GM19455 (cell line): ENCODE measurements around the gene OR2T10.
"Not testable (repeated sequence)": the region's sequence is repeated elsewhere in the genome, so short reads cannot be mapped to it uniquely, and the experiment has no call there.

Experiments used
- ATAC-seq: cut with Tn5 transposase; IDR thresholded peaks from one replicate; pipeline ENCODE4 v1.9.1; 2021; ENCODE audit not compliant: unreplicated experiment

OR2T10 gene, protein sequence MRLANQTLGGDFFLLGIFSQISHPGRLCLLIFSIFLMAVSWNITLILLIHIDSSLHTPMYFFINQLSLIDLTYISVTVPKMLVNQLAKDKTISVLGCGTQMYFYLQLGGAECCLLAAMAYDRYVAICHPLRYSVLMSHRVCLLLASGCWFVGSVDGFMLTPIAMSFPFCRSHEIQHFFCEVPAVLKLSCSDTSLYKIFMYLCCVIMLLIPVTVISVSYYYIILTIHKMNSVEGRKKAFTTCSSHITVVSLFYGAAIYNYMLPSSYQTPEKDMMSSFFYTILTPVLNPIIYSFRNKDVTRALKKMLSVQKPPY

GRCh38 chr1:248597589-248597988 lies at the start of gene OR2T10:
TSS of gene OR2T10 (minus strand) at chr1:248597700. CDS start at chr1:248593768, 3,932 bp downstream.
- no peak for ATAC-seq

GRCh38 chr1:248645178-248645577 lies 47.7 kb upstream of the OR2T10 start, which contains the start of gene OR2T35:
TSS of gene OR2T35 (minus strand) at chr1:248645278. CDS start at chr1:248639258, 6,020 bp downstream.
- ATAC-seq, result not testable (repeated sequence)

- ATAC-seq, result peak; percentile 68
Measured at GRCh38 chr1:248642971-248643651, 45.6 kb upstream of the OR2T10 start.

DNA sequence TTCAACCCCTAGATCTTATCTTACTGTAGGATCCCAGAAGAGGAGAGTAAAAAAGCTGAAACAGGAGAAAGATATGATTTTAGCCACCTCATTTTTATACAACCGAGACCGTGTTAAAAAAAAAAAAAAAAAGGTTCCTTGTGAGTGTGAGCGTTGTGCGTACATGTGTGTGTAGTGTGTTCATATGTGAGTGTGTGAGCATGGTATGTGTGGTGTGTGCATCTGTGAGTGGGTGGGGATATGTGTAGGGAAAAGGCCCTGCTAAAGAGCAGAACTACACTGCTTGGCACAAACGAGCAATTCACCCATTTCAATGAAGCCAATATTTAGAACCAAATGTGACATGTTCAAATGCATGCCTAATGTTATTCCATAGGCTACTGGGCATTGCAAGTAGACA lies 44.1 kb upstream of the OR2T10 start:
- not testable (repeated sequence) for ATAC-seq

DNA sequence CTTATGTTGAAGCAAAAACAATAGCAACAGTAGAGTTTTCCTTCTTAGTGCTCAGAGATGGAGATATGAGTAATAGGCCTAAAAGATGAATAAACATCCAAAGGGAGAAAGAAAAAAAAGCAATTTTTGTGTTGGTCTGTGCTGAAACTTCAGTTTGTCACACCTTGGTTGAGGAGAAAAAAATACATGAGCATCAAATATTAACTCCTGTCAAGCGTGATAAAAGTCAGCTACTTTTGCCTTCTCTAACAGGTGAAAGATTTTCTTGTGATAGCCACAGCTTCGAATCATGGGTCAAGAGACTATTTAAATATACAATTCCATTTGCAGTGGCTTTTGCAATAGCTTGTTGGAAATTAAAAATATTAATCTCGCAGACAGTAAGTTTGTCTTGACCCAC lies 43.4 kb upstream of the OR2T10 start:
- not testable (repeated sequence) for ATAC-seq

- peak; percentile 35 for ATAC-seq
Measured at GRCh38 chr1:248639652-248640051, 42.2 kb upstream of the OR2T10 start.

- not testable (repeated sequence) for ATAC-seq
Measured at GRCh38 chr1:248636612-248637011, 39.1 kb upstream of the OR2T10 start.

DNA sequence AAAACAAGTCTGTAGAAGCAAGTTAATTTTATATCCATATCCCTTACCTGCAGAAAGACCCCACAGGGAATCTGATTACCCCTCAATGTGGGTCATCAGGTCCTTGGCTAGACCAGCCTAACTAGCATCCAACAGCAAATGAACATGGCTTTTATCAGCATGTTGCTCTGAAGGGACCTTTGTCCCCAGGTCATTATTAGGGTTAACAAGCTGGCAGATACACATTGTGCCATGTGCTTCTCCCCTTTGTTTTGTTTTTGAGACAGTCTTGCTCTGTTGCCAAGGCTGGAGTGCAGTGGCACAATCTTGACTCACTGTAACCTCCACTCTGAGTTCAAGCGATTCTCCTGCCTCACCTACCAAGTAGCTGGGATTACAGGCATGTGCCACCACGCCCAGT lies 37.5 kb upstream of the OR2T10 start, which contains the start of gene OR2T11:
Gene OR2T11, minus strand, starts transcription at position 101 of the 400 bp plus-strand sequence. CDS start 7,963 bp downstream, outside the sequence.
- not testable (repeated sequence) for ATAC-seq

DNA sequence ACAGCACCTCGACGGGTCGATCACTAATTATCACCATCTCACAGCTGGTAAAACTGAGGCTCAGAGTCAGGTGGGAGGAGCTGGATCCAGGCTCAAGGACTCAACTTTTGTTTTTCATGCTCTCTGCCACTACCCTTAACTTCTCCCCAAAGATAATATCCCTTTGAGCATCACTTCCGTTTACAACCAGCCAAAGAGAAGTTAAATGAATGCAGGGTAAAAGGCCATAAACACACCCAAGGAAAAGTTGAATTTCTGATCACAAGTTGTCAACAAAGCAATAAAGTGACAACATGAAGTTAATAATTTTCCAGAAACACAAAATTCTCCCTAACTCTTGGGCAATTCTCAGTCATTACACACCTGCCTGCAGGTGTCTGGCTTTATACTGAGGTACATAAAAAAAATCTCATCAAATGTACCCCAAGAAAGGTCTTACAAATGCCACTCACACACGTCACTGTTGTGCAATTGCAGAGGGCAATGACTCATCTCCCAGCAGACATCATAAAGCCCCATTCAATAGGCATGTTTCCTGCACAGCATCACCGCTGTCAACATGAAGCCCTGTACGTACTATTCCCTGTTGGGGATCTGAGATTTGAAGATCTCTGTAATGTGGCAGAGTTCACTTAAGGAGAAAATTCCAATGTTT lies 34.0 kb upstream of the OR2T10 start:
- ATAC-seq, result no peak

DNA sequence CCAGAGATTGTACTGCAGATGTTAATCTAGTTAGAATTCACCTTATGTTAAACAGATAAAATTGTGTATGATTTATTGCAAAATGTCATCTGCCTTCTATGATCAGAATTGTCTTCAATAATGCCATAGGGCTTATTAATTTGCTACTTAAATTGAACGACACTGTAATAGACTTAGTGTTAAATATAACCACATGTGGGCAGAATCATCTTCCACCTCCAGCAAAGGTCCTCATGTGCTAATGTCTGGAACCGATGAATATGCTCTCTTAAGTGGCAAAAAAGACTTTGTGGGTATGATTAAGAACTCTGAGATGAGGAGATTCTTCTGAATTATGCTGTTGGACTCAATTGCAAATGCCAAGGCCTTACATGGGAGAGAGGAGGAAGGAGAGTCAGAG lies 33.1 kb upstream of the OR2T10 start:
- ATAC-seq, result no peak

- ATAC-seq, result peak; percentile 94
Measured at GRCh38 chr1:248627971-248628844, 30.7 kb upstream of the OR2T10 start.

GRCh38 chr1:248625971-248626370 lies 28.5 kb upstream of the OR2T10 start:
- no peak for ATAC-seq

DNA sequence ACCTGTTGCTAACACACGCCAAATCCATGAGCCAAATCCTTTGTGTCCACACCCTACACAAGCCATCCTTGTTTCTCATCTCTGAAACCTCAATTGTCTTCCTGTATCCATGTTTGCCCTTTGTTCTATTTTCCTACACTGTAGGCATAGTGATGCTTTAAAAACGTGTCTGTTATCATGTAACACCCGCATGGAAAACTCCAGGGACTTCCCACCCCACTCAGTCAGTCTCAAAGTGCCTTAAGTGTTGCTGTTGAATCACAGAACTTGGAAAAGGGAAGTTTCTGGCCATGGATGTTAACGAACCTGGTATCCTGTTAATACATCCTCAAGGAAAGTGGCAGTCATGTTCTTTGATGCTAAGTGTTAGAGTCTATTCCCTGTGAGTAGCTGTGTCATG lies 27.7 kb upstream of the OR2T10 start:
- no peak for ATAC-seq

DNA sequence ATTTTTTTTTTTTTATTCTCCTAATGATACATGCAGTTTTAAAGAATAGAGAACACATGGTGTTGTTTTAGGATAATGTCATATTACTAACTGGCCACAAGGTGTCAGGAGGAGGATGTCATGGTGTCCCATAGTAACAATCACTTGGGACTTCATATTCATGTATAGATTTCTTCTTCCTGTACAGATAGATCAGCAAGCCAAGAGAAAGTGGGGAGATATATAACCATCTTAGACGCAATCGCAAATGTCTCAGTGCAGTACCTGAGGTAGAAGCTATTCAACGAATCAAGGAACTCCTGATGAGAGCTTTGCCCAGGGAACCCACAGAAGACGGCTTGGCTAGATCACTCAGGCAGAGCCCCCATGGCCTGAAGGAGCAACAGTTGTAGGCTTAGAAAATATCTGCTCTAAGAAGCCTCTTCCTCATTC lies 25.1 kb upstream of the OR2T10 start:
- peak; percentile 96 for ATAC-seq

DNA sequence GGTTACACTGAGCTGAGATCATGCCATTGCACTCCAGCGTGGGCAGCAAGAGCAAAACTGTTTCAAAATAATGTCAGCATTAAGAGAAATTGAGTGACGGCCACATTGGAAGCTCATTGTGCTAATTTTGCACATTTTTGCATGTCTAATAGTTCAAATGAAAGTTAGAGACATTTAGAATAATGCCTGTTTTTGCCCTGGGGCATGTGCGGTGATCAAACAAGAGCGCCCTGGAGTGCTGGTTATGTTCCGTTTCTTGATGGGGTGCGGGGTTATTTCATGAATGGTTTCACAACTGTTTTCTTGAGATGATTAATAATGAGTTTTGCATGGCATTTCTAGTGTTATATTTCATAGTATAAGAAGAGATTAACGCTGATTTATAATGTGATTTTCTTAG lies 24.3 kb upstream of the OR2T10 start:
- ATAC-seq, result no peak

DNA sequence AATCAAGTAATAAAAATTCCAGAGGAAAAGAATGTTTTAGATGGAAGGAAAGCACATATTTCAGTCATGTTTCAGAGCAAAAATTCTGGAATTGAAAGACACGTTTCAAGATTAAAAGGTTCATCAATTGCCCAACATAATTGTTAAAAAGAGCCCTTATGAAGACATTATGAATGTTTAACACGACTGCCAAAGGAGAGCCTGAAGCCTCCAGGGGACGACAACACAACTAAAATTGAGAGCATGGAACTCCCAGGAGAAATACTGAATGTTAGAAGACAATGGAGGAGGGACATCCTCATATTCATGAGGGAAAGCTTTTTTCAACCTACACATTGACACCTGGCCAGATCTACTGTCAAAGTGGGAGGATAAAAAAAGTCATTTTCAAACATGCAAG lies 21.4 kb upstream of the OR2T10 start:
- ATAC-seq, result no peak

DNA sequence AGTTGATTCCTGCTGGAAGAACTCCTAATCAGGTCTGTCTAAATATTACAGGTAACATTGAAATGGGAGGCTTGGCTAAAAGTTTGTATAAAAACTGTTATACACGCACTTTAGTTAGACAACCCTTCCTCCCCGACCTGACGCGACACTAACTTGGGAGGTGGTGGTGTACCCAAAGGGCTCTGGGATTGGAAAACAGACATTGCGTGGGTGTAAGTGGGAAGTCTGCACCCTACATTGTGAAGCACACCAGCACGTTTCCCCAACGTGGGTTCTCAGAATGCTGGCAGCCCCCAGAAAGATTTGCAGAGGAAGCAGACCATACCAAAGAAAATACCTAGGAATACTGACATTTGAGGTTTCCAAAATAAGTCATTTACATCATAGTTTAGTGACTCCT lies 20.6 kb upstream of the OR2T10 start:
- no peak for ATAC-seq

DNA sequence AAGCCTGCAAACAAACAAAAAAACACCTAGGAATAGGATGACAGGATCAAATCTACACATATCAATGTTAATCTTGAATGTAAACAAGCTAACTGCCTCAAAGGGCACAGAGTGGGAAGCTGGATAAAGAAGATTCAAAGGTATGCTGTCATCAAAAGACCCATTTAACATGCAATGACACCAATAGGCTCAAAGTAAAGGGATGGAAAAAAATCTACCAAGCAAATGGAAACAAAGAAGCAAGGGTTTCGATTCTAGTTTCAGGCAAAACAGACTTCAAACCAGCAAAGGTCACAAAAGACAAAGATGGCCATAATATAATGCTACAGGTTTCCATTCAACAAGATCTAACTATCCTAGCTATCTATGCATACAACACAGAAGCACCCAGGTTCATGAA lies 16.2 kb upstream of the OR2T10 start:
- ATAC-seq, result no peak

GRCh38 chr1:248611883-248612414 lies 14.4 kb upstream of the OR2T10 start:
- ATAC-seq, result no peak

- ATAC-seq, result no peak
Measured at GRCh38 chr1:248610301-248610700, 12.8 kb upstream of the OR2T10 start.
